ENCODE data around the gene KDM2A.

KDM2A gene

DNA sequence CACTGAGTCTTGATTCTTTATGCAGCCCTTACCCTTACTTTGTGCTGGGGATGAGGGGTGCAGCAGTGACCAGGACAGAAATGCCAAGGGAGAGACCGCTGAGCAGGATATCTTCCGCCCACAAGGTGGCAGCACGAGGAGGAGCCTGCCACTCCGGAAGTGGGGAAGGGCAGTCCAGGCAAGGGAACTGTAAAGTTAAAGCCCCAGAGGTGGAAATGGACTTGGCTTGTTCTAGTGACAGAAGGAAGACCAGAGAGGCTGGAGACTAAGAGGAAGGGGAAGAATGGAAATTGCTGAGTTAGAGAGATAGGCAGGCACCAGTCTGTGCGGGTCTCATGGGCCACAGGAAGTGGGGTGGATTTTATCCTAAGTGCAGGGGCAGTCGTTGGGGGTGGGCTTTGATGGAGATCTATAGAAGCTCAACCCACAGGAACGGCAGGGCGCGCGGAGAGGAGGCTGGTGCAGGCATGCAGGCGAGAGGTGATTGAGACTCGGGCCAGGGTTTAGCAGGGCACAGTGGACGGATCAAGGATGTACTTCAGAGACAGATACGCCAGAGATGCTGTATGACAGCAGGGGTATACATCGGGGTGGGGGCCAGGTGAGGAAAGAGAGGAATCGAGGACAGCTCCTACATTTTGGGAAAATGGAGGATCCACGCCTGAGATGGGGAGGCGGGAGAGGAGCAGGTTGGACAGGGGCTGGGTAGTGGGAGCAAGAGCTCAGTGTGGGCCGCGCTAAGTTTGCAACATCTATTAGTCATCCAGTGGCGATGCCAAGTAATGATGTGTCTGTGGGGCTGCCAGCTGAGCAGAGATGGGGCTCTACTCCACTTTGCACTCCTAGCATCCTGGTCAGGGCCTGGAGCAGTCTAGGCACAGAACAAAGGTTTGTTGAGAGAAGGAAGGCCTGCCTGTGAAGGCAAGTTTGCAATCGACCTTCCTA is 143.9 kb downstream of the KDM2A start:
- peak; percentile 83 for DNase-seq

DNA sequence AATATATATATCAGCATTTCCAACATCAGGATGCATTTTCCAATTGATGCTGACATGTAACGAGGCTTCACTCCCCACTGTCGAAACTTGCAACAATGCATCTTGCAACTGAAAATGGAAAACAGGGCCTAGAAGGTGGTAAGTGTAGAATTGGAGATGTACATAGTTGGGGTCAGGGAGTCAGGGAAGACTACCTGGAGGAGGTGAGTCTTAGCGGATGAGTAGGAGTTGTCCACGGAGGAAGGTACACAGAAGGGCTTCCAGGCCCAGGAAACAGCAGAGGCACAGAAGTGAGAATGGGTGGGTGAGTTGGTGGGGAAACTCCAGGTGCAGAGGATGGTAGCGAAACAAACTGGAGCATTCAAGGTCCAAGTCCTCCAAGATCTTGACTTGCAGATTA is 145.2 kb downstream of the KDM2A start:
- no peak for DNase-seq

DNA sequence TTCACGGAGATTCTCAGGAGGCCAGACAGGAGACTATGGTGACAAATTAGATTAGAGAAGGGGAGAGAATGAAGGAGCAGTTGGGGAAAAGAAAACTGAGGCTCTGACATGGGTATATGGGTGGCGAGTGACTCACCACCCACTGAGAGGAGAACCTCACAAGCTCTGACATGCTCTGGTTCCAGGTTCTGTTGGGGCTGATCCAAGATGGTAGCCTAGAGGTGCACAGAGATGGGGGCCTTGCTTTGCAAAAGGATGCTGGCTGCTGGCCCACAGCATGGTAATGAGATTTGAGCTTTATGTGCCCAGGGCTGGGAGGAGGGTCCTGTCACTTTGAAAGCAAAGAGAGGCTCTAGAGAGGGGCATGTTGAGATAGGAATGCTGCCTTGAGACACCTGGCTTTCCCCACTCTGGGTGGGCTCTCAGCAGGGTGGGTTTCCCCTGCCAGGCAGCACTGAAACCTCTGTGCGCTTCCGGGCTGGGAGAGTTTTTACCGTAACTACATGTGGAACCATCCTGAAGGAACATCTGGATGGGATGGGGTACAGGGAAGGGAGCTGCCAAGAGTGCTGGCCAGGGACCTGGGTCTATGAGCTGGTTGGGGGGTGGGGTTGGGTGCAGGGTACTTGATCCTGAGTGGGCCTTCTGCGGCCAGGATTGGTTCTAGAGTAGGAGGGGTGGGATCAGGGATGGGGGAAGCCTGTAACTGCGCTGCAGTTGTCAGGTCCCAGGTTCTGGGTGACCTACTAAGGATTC is 146.0 kb downstream of the KDM2A start:
- DNase-seq: no peak

DNA sequence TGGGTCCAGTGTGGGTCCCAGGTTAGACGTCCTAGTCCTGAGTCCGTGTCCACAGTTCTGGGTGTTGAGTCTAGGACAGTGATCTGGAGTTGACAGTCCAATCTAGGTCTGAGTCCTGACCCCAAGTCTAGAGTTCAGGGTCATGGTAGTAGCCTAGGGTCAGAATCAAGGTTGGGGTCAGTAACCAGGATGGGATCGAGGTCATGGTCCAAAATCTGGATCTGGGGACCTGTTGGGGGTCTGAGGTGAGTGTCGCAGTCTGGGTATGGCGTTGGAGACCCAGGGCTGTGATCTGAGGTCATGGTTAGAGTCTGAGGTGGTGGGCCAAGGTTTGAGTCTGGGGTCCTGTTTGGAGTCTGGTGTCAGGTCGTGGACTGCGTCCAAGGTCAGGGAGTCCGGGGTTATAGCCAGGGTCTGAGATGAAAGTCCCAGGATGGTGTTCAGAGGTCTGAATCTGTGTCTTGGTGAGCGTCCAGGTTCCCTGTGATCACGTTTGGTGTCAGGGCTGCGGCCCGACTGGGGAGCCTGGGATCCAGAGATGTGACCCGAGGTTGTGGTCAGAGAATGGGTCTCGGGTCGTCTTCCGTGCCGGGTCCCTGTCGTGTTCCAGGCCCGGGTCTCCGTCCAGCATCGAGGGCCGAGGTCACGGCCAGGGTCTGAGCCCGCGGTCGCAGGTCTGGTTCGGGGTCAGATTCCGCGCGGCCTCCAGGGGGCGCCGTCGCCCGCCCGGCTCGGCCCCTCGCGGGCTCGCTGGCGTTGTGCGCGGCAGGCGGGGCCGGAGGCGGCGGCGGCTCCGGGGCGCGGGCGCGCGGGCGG is 146.8 kb downstream of the KDM2A start:
- DNase-seq: peak; percentile 95

DNA sequence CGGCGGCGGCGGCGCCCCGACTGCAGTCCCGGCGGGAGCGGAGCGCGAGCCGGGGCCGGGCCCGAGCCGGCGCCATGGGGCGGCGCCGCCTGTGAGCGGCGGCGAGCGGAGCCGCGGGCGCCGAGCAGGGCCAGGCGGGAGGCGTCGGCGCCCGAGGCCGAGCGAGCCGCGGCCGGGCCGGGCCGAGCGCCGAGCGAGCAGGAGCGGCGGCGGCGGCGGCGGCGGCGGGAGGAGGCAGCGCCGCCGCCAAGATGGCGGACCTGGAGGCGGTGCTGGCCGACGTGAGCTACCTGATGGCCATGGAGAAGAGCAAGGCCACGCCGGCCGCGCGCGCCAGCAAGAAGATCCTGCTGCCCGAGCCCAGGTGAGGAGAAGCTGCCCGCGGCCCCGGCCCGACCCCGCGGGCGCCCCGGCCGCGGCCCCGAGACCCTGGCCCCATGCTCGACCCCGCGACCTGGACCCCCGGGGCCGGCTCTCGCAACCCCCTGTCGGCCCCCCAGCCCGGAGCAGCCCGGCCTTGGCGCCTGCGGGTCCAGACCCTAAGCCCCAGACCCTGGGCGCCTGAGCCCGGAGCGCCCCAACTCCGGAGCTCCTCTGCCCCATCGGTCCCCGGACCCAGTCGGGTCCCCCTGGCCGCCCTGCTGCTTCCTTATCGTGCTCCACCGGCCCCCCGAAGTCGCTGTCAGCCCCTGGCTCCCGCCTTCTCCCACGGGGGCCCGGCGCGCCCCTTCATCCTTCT is 147.6 kb downstream of the KDM2A start, which contains the start of gene GRK2:
Gene GRK2 (plus strand): TSS at position 25 of the 739 bp plus-strand sequence. CDS start 227 bp downstream, at position 252.
- DNase-seq: no peak

DNA sequence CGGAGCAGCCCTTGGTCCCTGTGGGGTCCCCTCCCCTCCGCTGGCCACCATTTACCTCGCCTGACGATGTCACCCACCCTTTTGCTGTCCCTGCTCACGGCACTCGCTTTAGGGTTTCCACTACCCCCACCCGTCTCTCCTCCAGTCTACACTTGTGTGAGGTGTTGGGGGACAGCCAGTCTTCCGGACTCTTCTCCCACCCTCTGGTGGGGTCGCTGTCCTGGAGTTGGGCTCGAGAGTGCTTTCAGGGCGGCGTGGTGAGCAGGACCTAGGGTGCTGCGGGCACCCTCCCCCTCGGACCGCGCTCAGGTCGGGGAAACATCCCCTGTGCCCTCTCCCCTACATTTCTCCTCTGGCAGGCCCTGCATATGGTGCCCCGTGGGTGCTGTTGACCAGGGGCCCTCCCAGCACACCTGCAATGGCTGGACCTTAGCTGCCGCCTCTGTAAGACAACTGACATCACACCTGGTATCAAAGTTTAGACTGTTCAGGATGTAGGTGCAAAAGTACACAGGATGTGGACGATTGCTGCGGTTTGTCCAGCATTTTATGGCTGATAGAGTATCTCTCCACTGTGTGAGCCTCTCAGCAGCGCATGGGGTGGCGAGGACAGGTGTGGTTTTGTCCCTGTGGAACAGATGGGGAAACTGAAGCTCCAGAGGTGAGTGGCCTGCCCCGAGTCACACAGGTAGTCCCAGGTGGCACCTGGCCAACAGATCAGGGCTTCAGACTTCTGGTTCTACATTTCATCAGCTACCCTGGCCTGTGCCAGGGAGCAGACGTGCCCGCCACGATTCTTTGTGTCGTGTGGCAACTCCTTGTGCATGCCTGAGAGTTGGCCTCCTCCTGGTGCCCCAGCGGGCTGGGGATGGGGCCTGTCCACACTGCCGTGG is 148.4 kb downstream of the KDM2A start:
- no peak for DNase-seq

DNA sequence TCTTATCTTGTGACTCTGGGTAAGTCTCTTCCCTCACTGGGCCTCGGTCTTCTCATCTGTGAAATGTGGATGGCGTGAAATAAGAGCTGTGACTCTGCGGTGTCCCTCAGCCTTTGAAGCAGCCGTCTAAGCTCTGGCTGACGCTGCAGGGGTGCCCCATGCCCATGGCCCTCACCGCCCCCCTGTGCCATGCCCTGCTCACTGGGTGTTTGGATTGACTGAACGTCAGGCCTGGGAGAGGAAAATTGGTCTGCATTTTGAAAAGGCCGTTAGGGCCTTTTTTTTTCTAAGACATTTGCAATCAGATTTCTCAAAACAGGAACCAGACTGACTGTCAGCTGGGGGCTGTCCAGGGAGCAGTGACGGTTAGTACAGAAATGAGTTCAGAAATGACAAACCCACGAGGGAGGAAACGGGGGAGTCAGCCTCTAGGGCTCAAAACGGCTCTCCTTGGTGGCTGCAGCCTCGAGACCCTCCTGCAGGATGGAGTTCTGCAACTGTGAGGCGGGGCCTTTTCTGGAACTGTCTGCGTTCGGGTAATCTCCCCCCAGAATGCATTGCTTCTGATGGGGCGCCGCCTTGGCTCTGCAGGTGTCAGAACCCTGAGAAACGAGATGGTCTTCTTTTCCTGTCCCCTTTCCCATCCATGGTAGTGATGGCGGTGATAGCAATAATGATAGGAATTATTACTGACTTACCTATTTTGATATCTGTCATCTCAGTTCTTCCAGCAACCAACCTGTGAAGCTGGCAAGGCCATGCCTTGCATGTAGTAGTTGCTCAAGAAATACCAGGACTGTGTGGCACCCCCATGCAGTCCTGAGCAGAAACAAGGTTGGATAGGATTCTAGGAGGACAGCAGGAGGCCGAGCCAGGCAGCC is 149.3 kb downstream of the KDM2A start:
- peak; percentile 82 for DNase-seq

DNA sequence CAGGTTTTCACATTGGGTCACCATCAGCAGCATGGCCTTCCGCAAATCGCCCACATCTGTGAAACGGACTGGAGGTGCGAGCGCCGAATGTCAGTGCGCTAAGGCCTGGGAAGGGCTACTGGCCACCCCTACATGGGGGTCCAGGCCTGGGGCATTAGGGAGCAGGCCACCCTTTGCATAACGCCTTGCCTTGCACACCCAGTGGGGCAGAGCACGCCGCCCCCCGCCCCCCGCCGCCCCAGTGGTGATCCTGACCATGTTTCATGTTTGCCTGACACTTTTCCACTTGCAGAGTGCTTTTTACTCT is 149.9 kb downstream of the KDM2A start:
- DNase-seq: no peak

DNA sequence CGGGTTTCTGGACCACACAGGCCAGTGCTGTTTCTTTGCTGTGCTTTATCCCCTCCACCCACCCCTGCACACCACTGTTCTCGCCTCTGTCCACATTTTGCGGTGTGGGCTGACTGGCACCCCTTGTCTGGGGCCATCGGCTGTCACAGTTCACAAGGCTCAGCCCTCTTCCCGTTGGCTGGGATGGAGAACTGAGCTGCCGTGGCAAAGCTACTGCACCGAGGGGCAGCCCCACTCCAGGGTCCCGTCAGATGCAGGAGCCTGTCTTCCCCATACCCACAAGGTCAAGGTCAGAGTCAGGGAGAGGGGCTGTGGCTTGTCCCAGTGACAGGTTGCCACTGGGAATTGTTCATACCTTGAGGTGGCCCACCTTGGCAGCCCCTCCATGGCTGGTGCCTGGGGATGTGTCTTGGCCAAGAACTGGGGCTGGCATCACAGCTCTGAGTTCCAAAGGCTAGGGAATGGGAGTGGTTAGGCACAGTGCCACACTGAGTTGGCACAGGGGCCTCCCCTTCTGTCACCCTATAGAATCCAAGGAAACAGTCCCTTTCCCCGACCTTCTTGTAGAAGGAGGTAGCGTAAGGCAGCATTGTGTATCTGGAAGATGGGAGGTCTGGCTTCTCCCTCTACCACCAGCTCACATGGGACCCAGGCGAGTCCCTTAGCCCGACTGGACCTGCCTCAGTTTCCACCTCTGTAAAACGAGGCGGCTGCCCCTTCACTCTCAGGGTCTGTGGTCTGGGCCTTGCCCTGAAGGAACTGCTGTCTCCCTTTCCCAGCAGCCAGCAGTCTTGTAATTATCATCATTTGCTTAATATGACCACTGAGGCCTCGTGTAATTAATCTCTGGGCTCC is 150.6 kb downstream of the KDM2A start:
- DNase-seq: no peak

DNA sequence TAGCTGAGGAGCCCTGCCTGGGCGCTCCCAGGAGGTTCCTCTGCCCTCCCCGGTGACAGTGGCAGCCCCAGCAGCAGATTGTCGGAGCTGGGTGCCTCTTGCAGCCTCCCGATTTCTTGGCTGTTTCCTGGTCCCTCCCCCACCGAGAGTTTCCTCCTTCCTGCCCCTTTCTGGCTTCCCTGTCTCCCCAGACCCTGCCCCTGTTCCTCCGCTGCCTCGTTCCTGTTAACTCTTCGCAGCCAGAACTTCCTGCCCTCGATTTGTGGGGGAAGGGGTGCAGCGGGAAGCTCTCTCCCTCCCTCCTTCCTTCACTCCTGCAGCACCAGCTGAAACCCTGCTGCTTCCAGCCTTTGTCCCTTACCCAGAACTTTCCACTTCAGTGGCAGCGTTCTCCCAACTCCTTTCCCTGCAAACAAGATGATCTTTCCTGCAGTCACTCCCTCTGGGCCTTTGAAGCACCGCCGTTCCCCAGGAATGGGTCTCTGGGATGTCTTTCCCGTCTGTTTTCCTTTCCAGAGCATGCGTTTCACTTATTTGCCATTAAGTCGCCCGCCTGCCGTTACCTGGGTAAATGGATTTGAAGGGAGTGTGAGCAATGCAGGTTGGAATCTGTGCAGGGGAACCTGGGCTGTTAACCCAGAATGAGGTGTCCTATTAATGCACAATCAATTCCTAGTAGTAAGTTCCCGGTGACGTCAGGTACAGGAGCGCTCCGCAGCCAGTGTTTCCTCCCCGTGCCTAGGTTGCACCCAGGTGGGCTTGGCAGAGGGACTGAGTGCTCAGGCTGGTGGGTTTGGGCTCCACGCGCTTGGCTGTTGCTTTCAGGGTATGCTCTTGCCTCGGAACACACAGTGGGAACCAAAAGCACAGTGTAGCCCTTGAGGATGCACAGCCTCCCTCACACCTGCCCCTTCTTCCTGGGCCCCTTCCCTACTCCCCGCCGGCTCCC is 151.5 kb downstream of the KDM2A start:
- no peak for DNase-seq

DNA sequence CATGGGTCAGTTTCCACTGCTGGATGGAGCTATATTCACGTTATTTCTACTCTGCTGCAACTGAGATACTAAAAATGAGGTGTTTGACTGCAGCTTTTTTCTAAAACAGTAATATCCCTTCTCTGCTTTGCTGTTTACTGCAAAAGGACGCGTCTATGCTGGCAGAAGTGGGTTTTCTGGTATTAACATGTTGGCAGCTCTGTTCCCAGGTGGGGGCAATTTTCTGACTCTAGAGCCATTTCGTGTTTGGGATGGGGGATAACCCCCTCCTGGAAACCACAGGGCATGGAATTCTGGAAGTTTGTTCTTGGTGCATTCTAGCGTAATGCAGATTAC is 152.1 kb downstream of the KDM2A start:
- no peak for DNase-seq

DNA sequence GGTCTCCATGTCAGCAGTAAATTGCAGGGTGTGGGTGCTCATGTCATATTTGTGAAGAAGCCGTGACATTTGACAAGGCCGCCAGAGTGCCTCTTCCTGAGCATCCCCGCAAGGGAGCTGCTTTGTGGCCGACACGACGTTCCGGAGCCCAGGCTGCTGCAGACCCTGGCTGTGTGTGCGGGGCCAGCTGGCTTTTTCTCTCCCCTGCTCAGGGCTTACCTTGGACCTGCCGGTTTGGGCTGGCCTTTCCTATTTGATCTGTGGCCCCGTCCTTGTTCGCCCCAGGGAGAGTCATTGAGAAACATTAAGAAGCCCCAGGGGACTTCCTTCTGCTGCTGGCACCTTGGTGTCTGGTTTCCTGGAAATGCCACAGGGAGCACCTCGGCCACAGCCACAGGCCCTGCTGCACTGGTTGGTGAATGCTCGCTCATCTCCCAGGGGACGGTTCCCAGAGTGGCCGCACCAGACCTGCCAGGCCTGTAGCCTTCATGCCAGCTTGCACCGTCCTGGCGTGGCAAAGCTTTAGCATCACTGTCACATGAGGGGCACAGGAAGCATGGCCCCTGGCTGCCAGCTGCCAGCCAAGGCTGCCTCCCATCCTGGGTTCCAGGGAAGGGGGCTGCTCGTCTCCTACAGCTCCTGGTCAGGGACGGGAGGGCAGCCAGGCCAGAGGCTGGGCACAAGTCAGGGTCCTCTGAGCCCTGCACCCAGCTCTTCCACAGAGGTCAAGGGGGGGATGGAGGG is 152.7 kb downstream of the KDM2A start:
- DNase-seq: peak; percentile 84

DNA sequence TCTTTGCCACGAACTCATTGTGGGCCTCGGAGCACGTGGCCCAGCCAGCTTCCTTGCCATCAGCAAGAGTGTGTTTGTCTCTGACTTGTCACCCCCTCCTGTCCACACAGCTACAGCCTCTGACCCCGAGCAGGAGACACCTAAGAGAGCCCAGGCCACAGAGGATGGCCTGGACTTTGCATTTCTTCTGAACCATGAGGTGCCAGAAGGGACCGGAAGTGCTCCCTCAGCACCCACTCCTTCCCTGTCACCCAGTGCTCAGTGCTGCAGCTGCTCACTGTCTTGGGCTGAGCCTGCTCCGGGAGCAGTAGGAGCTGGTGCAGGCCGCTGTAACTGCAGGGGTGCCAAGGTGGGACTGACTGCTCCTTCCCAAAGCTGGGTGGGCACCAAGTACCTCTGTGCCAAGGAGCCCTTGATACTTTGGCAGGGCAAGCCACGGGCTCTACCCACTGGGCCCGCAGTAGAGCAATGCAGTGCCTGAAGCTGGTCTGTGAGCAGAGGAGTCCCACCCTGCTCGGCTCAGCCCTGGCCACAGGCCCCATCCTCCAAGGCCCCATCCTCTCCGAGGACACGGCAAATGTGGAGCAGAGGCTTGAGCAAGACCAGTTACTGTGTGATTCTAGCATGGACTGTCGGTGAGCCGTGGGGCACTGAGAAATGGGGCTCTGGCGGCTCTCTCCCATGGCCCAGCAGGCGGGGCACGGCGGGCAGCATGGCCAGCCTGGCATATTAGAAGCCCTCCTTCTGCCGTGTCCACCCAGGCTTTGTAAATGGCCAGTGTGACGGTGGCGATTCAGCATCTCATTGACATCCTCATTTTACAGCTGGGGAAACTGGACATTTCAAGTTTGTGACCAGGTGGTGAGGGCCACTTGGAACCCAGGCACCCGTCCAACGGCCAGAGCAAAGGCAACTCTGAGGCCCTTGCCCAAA is 153.5 kb downstream of the KDM2A start:
- DNase-seq: no peak

DNA sequence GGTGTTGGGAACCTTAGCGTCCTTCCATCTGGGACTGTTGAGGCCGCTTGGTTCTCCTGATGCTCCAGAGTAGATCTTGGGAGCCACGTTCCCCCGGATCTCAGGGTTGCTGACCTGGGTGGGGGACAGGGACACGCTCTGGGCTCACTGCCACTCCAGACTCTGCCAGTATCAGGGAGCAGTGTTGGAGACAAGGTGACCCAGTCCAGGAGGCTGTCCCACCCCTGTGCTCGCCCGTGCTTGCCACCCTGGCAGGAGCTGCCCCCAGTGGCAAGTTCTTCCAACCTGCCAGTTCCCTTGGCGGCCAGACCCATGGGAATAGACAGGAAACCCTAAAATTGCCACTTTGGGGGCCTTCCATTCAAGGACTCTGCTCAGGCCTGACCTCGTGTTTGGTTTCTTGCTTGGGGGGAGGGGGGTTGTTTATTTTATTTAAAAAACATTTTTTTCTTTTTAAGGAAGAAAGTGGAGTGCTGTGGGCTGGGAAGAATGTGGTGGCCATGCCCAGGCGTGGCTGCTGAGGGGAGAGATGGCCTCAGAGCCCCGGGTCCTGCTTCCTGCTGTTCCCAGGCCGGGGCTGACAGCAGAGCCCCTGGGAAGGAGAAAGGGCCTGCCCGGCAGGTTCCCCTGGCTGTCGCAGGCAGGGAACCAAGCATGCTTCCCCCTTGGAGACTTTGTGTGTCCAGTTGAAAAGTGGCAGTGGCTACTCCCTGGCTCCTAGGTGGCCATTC is 154.4 kb downstream of the KDM2A start:
- DNase-seq: no peak

DNA sequence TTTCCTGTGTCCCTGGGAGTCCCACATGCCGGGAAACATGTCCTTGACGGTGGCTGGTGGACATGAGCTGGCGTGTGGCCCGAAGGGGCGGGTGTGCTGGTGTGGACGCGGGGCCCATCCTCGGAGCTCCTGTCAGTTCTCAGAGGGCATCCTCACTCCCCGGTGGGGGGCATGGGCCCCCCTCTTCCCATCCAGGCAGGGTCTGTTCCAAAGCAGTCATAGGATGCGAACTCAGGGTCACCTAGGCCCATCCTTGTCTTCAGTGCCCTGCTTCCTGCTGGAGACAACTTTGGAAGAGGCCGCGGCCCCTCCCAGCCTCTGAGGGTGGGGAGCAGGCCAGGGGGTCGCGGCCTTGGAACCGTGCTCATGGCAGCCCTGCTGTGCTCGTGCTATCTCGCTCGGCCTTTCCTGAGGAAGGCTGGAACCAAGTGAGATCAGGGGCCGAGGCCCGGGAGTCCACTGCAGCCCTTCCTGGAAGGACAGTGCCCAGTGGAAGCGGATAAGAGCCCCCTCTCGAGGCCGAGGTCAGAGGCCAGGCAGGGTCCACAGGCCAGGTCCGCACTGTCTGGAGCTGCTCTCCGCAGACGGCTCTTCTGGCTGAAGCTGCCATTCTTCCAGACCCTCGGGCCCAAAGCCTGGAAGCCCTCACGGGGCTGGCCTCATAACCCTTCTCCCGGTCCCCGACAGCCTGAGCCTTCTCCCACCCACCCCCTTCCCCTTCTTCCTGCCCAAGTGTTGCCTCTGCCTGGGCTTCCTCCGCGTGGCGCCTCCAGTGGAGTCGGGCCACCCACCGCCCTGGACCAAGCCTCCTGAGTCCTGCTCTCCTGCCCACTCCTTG is 155.9 kb downstream of the KDM2A start:
- no peak for DNase-seq

Data from activated CD8-positive, alpha-beta memory T cell treated with anti-CD3 and anti-CD28 coated beads, Interleukin-2, amount 50 U/mL, for 48 hours (primary cell).